ENCODE results near the gene NPAT.

DNA sequence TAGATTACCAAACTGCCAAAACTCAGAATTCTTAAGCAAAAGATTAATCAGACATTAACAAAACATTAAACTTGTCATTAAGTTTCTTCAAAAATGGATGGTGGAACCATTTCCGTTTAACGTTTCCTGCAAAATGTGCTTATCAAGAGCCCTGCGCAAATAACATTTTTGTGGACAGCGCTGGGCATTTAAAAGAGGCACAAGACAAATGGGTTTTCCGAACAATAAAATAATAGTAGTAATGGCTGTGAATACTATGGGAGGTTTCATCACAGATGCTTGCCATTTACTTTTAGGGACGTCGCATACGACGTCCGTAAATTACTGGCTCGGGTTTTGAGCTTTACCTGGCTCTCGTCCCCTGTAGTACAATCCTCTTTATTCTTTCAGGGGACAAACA, 1.1 kb downstream of the NPAT start:
- TF ChIP-seq, protein P1, sequence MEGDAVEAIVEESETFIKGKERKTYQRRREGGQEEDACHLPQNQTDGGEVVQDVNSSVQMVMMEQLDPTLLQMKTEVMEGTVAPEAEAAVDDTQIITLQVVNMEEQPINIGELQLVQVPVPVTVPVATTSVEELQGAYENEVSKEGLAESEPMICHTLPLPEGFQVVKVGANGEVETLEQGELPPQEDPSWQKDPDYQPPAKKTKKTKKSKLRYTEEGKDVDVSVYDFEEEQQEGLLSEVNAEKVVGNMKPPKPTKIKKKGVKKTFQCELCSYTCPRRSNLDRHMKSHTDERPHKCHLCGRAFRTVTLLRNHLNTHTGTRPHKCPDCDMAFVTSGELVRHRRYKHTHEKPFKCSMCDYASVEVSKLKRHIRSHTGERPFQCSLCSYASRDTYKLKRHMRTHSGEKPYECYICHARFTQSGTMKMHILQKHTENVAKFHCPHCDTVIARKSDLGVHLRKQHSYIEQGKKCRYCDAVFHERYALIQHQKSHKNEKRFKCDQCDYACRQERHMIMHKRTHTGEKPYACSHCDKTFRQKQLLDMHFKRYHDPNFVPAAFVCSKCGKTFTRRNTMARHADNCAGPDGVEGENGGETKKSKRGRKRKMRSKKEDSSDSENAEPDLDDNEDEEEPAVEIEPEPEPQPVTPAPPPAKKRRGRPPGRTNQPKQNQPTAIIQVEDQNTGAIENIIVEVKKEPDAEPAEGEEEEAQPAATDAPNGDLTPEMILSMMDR (IDR thresholded peaks at IDR 0.05) = no peak
- no peak for TF ChIP-seq POLR2AphosphoS5 (IDR thresholded peaks at IDR 0.05)

Data from breast epithelium (tissue), 3 donors.